ENCODE data around the gene KIRREL1.

GRCh38 chr1:158068918-158069317 lies 75.5 kb downstream of the KIRREL1 start:
- TF ChIP-seq EZH2 (IDR thresholded peaks at IDR 0.05; ENCODE audit: low read length) (no peak), CTCF (optimal IDR thresholded peaks at IDR 0.05 in 1 of 3, IDR thresholded peaks at IDR 0.05 in 1 of 3, conservative IDR thresholded peaks at IDR 0.05 in 1 of 3; ENCODE audit: extremely low read depth in 1 of 3, insufficient read depth in 2 of 3, low read length in 3 of 3) (no peak)

Measured in keratinocyte (primary cell).